Naive thymus-derived CD4-positive, alpha-beta T cell (primary cell): ENCODE results near the gene EXOC6B. TPM values are rescaled to one million over a fixed set of nuclear protein-coding genes. Genes with fewer than 3 reads are reported as not detected.

Experiments
- ATAC-seq: fragments of 150-1000 bp; cut with Tn5 transposase; 2 replicates; pipeline ENCODE4 v1.10.0; 2021; ENCODE audit warnings: mild to moderate bottlenecking, moderate library complexity
- CTCF ChIA-PET: fragments of 350-600 bp; sonication (Branson Sonifier 250); formaldehyde crosslinking; loops from one replicate; lab custom pipeline; 2021; ENCODE audit warnings: antibody characterized with exemption; lab: Charles Lee
- POLR2A ChIA-PET: fragments of 350-600 bp; sonication (Branson Sonifier 250); formaldehyde crosslinking; loops from one replicate; lab custom pipeline; 2021; ENCODE audit warnings: antibody characterized with exemption, inconsistent platforms; lab: Charles Lee
- DNase-seq, 9 donors: peaks; one replicate each; pipeline versions ENCODE4 v3.0.0 to v3.0.0-alpha.2; 2020 to 2022; ENCODE audit warnings: mixed read lengths in 1 of 9
- H3K27ac ChIP-seq: one replicate; pipeline ENCODE4 v1.7.0; 2013; ENCODE audit warnings: mild to moderate bottlenecking, low read depth, low read length, moderate library complexity
- H3K27me3 ChIP-seq, 2 donors: one replicate each; pipeline ENCODE4 v1.7.0; 2013; ENCODE audit warnings: low read length in 2 of 2, mild to moderate bottlenecking in 2 of 2, moderate library complexity in 2 of 2; ENCODE audit not compliant: control insufficient read depth in 2 of 2, insufficient read depth in 2 of 2
- H3K36me3 ChIP-seq, 3 experiments: 1 replicate in 2 of 3; 2 replicates in 1 of 3; pipeline ENCODE4 v1.7.0; 2013; ENCODE audit warnings: low read length in 3 of 3, mild to moderate bottlenecking in 3 of 3, moderate library complexity in 1 of 3; ENCODE audit not compliant: insufficient read depth in 3 of 3, control insufficient read depth in 2 of 3
- H3K4me1 ChIP-seq, 2 donors: one replicate each; pipeline ENCODE4 v1.7.0; 2013; ENCODE audit warnings: low read length in 2 of 2, mild to moderate bottlenecking in 2 of 2, moderate library complexity in 1 of 2; ENCODE audit not compliant: control insufficient read depth in 2 of 2, insufficient read depth in 2 of 2
- H3K4me3 ChIP-seq: 2 replicates; pipeline ENCODE4 v1.7.0; 2013; ENCODE audit warnings: mild to moderate bottlenecking, low read length
- H3K9me3 ChIP-seq, 3 experiments: 1 replicate in 2 of 3; 2 replicates in 1 of 3; pipeline ENCODE4 v1.7.0; 2013; ENCODE audit warnings: low read length in 3 of 3; ENCODE audit not compliant: control insufficient read depth in 2 of 3
- H3K27ac Mint-ChIP-seq, 9 donors: one replicate each; pipeline ENCODE4 v1.8.0; 2020 to 2022; ENCODE audit warnings: mixed read lengths in 9 of 9, mild to moderate bottlenecking in 8 of 9, moderate library complexity in 5 of 9, inconsistent platforms in 2 of 9
- H3K27me3 Mint-ChIP-seq, 5 donors: one replicate each; pipeline ENCODE4 v1.8.0; 2021 to 2022; ENCODE audit warnings: mixed read lengths in 5 of 5, mild to moderate bottlenecking in 1 of 5
- H3K36me3 Mint-ChIP-seq, 5 donors: one replicate each; pipeline ENCODE4 v1.8.0; 2020 to 2022; ENCODE audit warnings: mixed read lengths in 5 of 5, mild to moderate bottlenecking in 3 of 5, inconsistent platforms in 1 of 5
- H3K4me1 Mint-ChIP-seq, 7 donors: one replicate each; pipeline ENCODE4 v1.8.0; 2020 to 2022; ENCODE audit warnings: mixed read lengths in 7 of 7, mild to moderate bottlenecking in 3 of 7, inconsistent platforms in 1 of 7
- H3K4me3 Mint-ChIP-seq, 10 donors: one replicate each; pipeline ENCODE4 v1.8.0; 2020 to 2022; ENCODE audit warnings: mild to moderate bottlenecking in 10 of 10, mixed read lengths in 10 of 10, moderate library complexity in 6 of 10, inconsistent platforms in 2 of 10
- H3K9me3 Mint-ChIP-seq, 11 donors: one replicate each; pipeline ENCODE4 v1.8.0; 2020 to 2022; ENCODE audit warnings: mixed read lengths in 11 of 11, mild to moderate bottlenecking in 4 of 11, inconsistent platforms in 1 of 11, moderate library complexity in 1 of 11
- intact Hi-C, 2 donors: fragments of 100-400 bp; cut with micrococcal nuclease; formaldehyde crosslinking; loops; one replicate each; pipeline ENCODE4 v1.15.1; 2023
- polyA plus RNA-seq, 2 donors: library from polyadenylated mRNA; unstranded; fragments of 300-500 nt; fragmentation: Illumina TruSeq; gene quantifications; one replicate each; pipeline ENCODE4 v1.2.3, GENCODE V29; 2021
- total RNA-seq, 6 experiments: library from RNA in 5 of 6; stranded (reverse) in 5 of 6; gene quantifications; 1 replicate in 5 of 6; 2 replicates in 1 of 6; pipeline ENCODE4 v1.2.3 and lab custom pipeline; 2021 to 2026

The EXOC6B gene
- total and polyA plus RNA-seq, 7 experiments from 2014 or later, result 3.5 to 21.9 (median 15.1) TPM

GRCh38 chr2:72789241-72789640 is 36.6 kb downstream of the EXOC6B start:
- Histone ChIP-seq H3K9me3 (no peaks in the 10 kb centered on the region), H3K4me1 (no peaks in the 10 kb centered on the region), H3K4me3 (no peak overlapping the region), H3K27ac (no peak overlapping the region), H3K27me3 (no peaks in the 10 kb centered on the region), H3K36me3 (no peaks in the 10 kb centered on the region)
- peaks cover 0 to 29% (median 2%) of the 10 kb centered on the region in 5 donors for H3K36me3 Mint-ChIP-seq
- no peak for ATAC-seq
- ChIA-PET POLR2A (no interaction called here), CTCF (no interaction called here)
- DNase-seq, result no peak
- no peak overlapping the region for H3K4me3 Mint-ChIP-seq
- H3K9me3 Mint-ChIP-seq, result peaks cover 0 to 6% (median 0%) of the 10 kb centered on the region in 11 donors
- H3K27ac Mint-ChIP-seq, result no peak overlapping the region
- peaks cover 0 to 9% (median 5%) of the 10 kb centered on the region in 7 donors for H3K4me1 Mint-ChIP-seq
- H3K27me3 Mint-ChIP-seq, result no peaks in the 10 kb centered on the region
- intact Hi-C loops, result no loop called here

- Mint-ChIP-seq H3K27me3 (no peaks in the 10 kb centered on the region), H3K4me3 (no peak overlapping the region), H3K36me3 (peaks cover 0 to 29% (median 4%) of the 10 kb centered on the region in 5 donors), H3K4me1 (peaks cover 0 to 6% (median 4%) of the 10 kb centered on the region in 7 donors), H3K9me3 (peaks cover 0 to 6% (median 0%) of the 10 kb centered on the region in 11 donors), H3K27ac (no peak overlapping the region)
- intact Hi-C loops, result no loop called here
- Histone ChIP-seq H3K27ac (no peak overlapping the region), H3K36me3 (no peaks in the 10 kb centered on the region), H3K4me3 (no peak overlapping the region), H3K4me1 (no peaks in the 10 kb centered on the region), H3K27me3 (no peaks in the 10 kb centered on the region), H3K9me3 (no peaks in the 10 kb centered on the region)
- DNase-seq (no peak), ATAC-seq (no peak)
- ChIA-PET CTCF (no interaction called here), POLR2A (no interaction called here)
These were observed 37.1 kb downstream of the EXOC6B start for GRCh38 chr2:72788756-72789155.

GRCh38 chr2:72785517-72785916 is 40.3 kb downstream of the EXOC6B start:
- Histone ChIP-seq H3K27me3 (no peaks in the 10 kb centered on the region), H3K27ac (no peak overlapping the region), H3K9me3 (no peaks in the 10 kb centered on the region), H3K4me3 (no peak overlapping the region), H3K36me3 (no peaks in the 10 kb centered on the region), H3K4me1 (no peaks in the 10 kb centered on the region)
- peaks cover 0 to 30% (median 4%) of the 10 kb centered on the region in 5 donors for H3K36me3 Mint-ChIP-seq
- no peak for DNase-seq
- no peaks in the 10 kb centered on the region for H3K9me3 Mint-ChIP-seq
- H3K4me3 Mint-ChIP-seq, result no peak overlapping the region
- ATAC-seq, result no peak
- H3K27me3 Mint-ChIP-seq, result no peaks in the 10 kb centered on the region
- H3K27ac Mint-ChIP-seq, result no peak overlapping the region
- intact Hi-C loops, result no loop called here
- ChIA-PET POLR2A (no interaction called here), CTCF (no interaction called here)
- peaks cover 0 to 4% (median 0%) of the 10 kb centered on the region in 7 donors for H3K4me1 Mint-ChIP-seq

- no peaks in the 10 kb centered on the region for H3K9me3 ChIP-seq
These were observed 43.3 kb downstream of the EXOC6B start for GRCh38 chr2:72782520-72782919.

GRCh38 chr2:72781480-72781879 is 44.4 kb downstream of the EXOC6B start:
- Histone ChIP-seq H3K27ac (no peak overlapping the region), H3K4me1 (no peaks in the 10 kb centered on the region), H3K4me3 (no peak overlapping the region), H3K9me3 (no peaks in the 10 kb centered on the region), H3K27me3 (no peaks in the 10 kb centered on the region), H3K36me3 (no peaks in the 10 kb centered on the region)
- ChIA-PET CTCF (no interaction called here), POLR2A (no interaction called here)
- Mint-ChIP-seq H3K4me3 (no peak overlapping the region), H3K4me1 (peaks cover 0 to 4% (median 0%) of the 10 kb centered on the region in 7 donors), H3K27me3 (no peaks in the 10 kb centered on the region), H3K27ac (no peak overlapping the region), H3K9me3 (peaks cover 0 to 3% (median 0%) of the 10 kb centered on the region in 11 donors), H3K36me3 (peaks cover 0 to 27% (median 4%) of the 10 kb centered on the region in 5 donors)
- ATAC-seq, result no peak
- intact Hi-C loops, result no loop called here
- no peak for DNase-seq

More at GRCh38 chr2:72782520-72782919, 43.3 kb downstream of the EXOC6B start:
- H3K27ac Mint-ChIP-seq, result peak overlapping the region in 1 of 9 donors; percentile 24
- no peaks in the 10 kb centered on the region for H3K36me3 ChIP-seq
- no peak for DNase-seq
- H3K4me3 Mint-ChIP-seq, result no peak overlapping the region
- peaks cover 0 to 4% (median 0%) of the 10 kb centered on the region in 7 donors for H3K4me1 Mint-ChIP-seq
- H3K9me3 Mint-ChIP-seq, result peaks cover 0 to 3% (median 0%) of the 10 kb centered on the region in 11 donors
- H3K4me3 ChIP-seq, result no peak overlapping the region
- ChIA-PET POLR2A (no interaction called here), CTCF (no interaction called here)
- H3K36me3 Mint-ChIP-seq, result peaks cover 0 to 27% (median 4%) of the 10 kb centered on the region in 5 donors
- intact Hi-C loops, result no loop called here
- no peak for ATAC-seq
- H3K27ac ChIP-seq, result no peak overlapping the region
- H3K27me3 Mint-ChIP-seq, result no peaks in the 10 kb centered on the region
- no peaks in the 10 kb centered on the region for H3K27me3 ChIP-seq
- H3K4me1 ChIP-seq, result no peaks in the 10 kb centered on the region

GRCh38 chr2:72780477-72780876 is 45.4 kb downstream of the EXOC6B start:
- Mint-ChIP-seq H3K27me3 (no peaks in the 10 kb centered on the region), H3K36me3 (peaks cover 0 to 27% (median 4%) of the 10 kb centered on the region in 5 donors), H3K4me1 (peaks cover 0 to 4% (median 0%) of the 10 kb centered on the region in 7 donors), H3K27ac (no peak overlapping the region), H3K4me3 (no peak overlapping the region), H3K9me3 (peaks cover 0 to 3% (median 0%) of the 10 kb centered on the region in 11 donors)
- CTCF ChIA-PET, result interaction anchor here (0.9 kb wide), 1 partner anchor 79 kb away, joined by 4 read pairs; no protein-coding TSS in a partner anchor
- DNase-seq (no peak), ATAC-seq (no peak)
- POLR2A ChIA-PET, result interaction anchor here (0.7 kb wide), 1 partner anchor 49 kb away, joined by 4 read pairs; no protein-coding TSS in a partner anchor
- Histone ChIP-seq H3K27ac (no peak overlapping the region), H3K9me3 (no peaks in the 10 kb centered on the region), H3K4me1 (no peaks in the 10 kb centered on the region), H3K4me3 (no peak overlapping the region), H3K27me3 (no peaks in the 10 kb centered on the region), H3K36me3 (no peaks in the 10 kb centered on the region)
- intact Hi-C loops, result no loop called here

GRCh38 chr2:72779495-72779894 is 46.3 kb downstream of the EXOC6B start:
- H3K36me3 Mint-ChIP-seq, result peaks cover 0 to 18% (median 4%) of the 10 kb centered on the region in 5 donors
- Histone ChIP-seq H3K4me3 (no peak overlapping the region), H3K27me3 (no peaks in the 10 kb centered on the region), H3K4me1 (no peaks in the 10 kb centered on the region), H3K36me3 (no peaks in the 10 kb centered on the region), H3K9me3 (no peaks in the 10 kb centered on the region), H3K27ac (no peak overlapping the region)
- DNase-seq (no peak), ATAC-seq (no peak)
- no peak overlapping the region for H3K4me3 Mint-ChIP-seq
- no peaks in the 10 kb centered on the region for H3K27me3 Mint-ChIP-seq
- intact Hi-C loops, result loop anchor here in 1 of 2 donors (10.0 kb wide), 1 partner anchor 195 kb away; no protein-coding TSS in a partner anchor
- no peak overlapping the region for H3K27ac Mint-ChIP-seq
- POLR2A ChIA-PET, result interaction anchor here (0.7 kb wide), 1 partner anchor 107 kb away, joined by 3 read pairs; no protein-coding TSS in a partner anchor
- CTCF ChIA-PET, result interaction anchor here (0.9 kb wide), 1 partner anchor 80 kb away, joined by 4 read pairs; no protein-coding TSS in a partner anchor
- H3K4me1 Mint-ChIP-seq, result peaks cover 0 to 4% (median 0%) of the 10 kb centered on the region in 7 donors
- peaks cover 0 to 3% (median 0%) of the 10 kb centered on the region in 11 donors for H3K9me3 Mint-ChIP-seq
